Measurements from ENCODE around the gene GPR68. TPM values are rescaled to one million over a fixed set of nuclear protein-coding genes. Genes with fewer than 3 reads are reported as not detected.

GPR68 gene
- total and polyA plus RNA-seq, 4 donors, result 2.3 to 7.6 (median 2.8) TPM

GRCh38 chr14:91225025-91225424 lies 19.5 kb downstream of the GPR68 start:
- WGBS, 2 donors, result 75 to 91% methylated on average over 7 of the region's 7 CpGs
- peak overlapping the region in 1 of 2 donors; percentile 54 for H3K27ac ChIP-seq (ENCODE audit: low read depth in 1 of 2, low read length in 1 of 2)
- H3K9me3 ChIP-seq (ENCODE audit: control insufficient read depth in 4 of 4, insufficient read depth in 3 of 4, low read length in 3 of 4), result no peaks in the 10 kb centered on the region
- DNase-seq (no peak), ATAC-seq (ENCODE audit: insufficient read depth, low FRiP score) (peak; percentile 13)
- no peaks in the 10 kb centered on the region for H3K27me3 ChIP-seq (ENCODE audit: control insufficient read depth in 3 of 3, insufficient read depth in 3 of 3, low read length in 2 of 3)
- H3K36me3 ChIP-seq (ENCODE audit: control insufficient read depth in 4 of 4, insufficient read depth in 4 of 4, low read length in 4 of 4), result peaks cover 0 to 13% (median 3%) of the 10 kb centered on the region in 4 donors
- peaks cover 0 to 36% (median 2%) of the 10 kb centered on the region in 5 donors for H3K4me1 ChIP-seq (ENCODE audit: control insufficient read depth in 5 of 5, insufficient read depth in 5 of 5, low read length in 5 of 5)
- no peak overlapping the region for H3K9ac ChIP-seq (ENCODE audit: insufficient read depth in 1 of 2, low read length in 2 of 2)
- no peak overlapping the region for H3K4me3 ChIP-seq
- TF ChIP-seq CTCF (IDR thresholded peaks at IDR 0.05; ENCODE audit: control extremely low read depth, extremely low read depth), result no peak

GRCh38 chr14:91223028-91223783 lies 21.3 kb downstream of the GPR68 start:
- WGBS, 2 donors, result 76 to 86% methylated on average over 1 of the region's 1 CpG
- H3K9me3 ChIP-seq (ENCODE audit: control insufficient read depth in 4 of 4, insufficient read depth in 3 of 4, low read length in 3 of 4), result no peaks in the 10 kb centered on the region
- DNase-seq (no peak), ATAC-seq (ENCODE audit: insufficient read depth, low FRiP score) (no peak)
- H3K36me3 ChIP-seq (ENCODE audit: control insufficient read depth in 4 of 4, insufficient read depth in 4 of 4, low read length in 4 of 4), result peaks cover 0 to 13% (median 3%) of the 10 kb centered on the region in 4 donors
- peaks cover 0 to 42% (median 9%) of the 10 kb centered on the region in 5 donors for H3K4me1 ChIP-seq (ENCODE audit: control insufficient read depth in 5 of 5, insufficient read depth in 5 of 5, low read length in 5 of 5)
- no peaks in the 10 kb centered on the region for H3K27me3 ChIP-seq (ENCODE audit: control insufficient read depth in 3 of 3, insufficient read depth in 3 of 3, low read length in 2 of 3)
- TF ChIP-seq CTCF (IDR thresholded peaks at IDR 0.05; ENCODE audit: control extremely low read depth, extremely low read depth), result no peak
- peak overlapping the region in 1 of 2 donors; percentile 73 for H3K27ac ChIP-seq (ENCODE audit: low read depth in 1 of 2, low read length in 1 of 2)
- H3K4me3 ChIP-seq, result no peak overlapping the region
- no peak overlapping the region for H3K9ac ChIP-seq (ENCODE audit: insufficient read depth in 1 of 2, low read length in 2 of 2)

GRCh38 chr14:91221270-91221669 lies 23.2 kb downstream of the GPR68 start:
- no peak for TF ChIP-seq CTCF (IDR thresholded peaks at IDR 0.05; ENCODE audit: control extremely low read depth, extremely low read depth)
- peaks cover 0 to 19% (median 8%) of the 10 kb centered on the region in 4 donors for H3K36me3 ChIP-seq (ENCODE audit: control insufficient read depth in 4 of 4, insufficient read depth in 4 of 4, low read length in 4 of 4)
- H3K9ac ChIP-seq (ENCODE audit: insufficient read depth in 1 of 2, low read length in 2 of 2), result no peak overlapping the region
- H3K27me3 ChIP-seq (ENCODE audit: control insufficient read depth in 3 of 3, insufficient read depth in 3 of 3, low read length in 2 of 3), result no peaks in the 10 kb centered on the region
- no peaks in the 10 kb centered on the region for H3K9me3 ChIP-seq (ENCODE audit: control insufficient read depth in 4 of 4, insufficient read depth in 3 of 4, low read length in 3 of 4)
- DNase-seq, result no peak
- 95 to 97% methylated on average over 1 of the region's 1 CpG for WGBS, 2 donors
- no peak for ATAC-seq (ENCODE audit: insufficient read depth, low FRiP score)
- peaks cover 0 to 40% (median 9%) of the 10 kb centered on the region in 5 donors for H3K4me1 ChIP-seq (ENCODE audit: control insufficient read depth in 5 of 5, insufficient read depth in 5 of 5, low read length in 5 of 5)
- no peak overlapping the region for H3K4me3 ChIP-seq
- peak overlapping the region in 1 of 2 donors; percentile 88 for H3K27ac ChIP-seq (ENCODE audit: low read depth in 1 of 2, low read length in 1 of 2)

All from lung (tissue), 12 donors.